GM06990 (cell line): Measurements from ENCODE around the gene TBC1D4.
"Not testable (repeated sequence)": the region's sequence is repeated elsewhere in the genome, so short reads cannot be mapped to it uniquely, and the experiment has no call there.

ENCODE experiments used
- DNase-seq: peaks from one replicate; pipeline ENCODE4 v3.0.0-alpha.2; 2011; ENCODE audit not compliant: insufficient read length; ENCODE audit errors: extremely low read depth
- H3K27me3 ChIP-seq: replicated peaks from 2 replicates; pipeline ENCODE4 v1.6.0; 2011; ENCODE audit warnings: low read length; ENCODE audit not compliant: control insufficient read depth, insufficient read depth
- H3K36me3 ChIP-seq: 2 replicates; pipeline ENCODE4 v1.5.1; 2011; ENCODE audit warnings: low read length; ENCODE audit not compliant: control insufficient read depth, insufficient read depth
- H3K4me3 ChIP-seq: replicated peaks from 2 replicates; pipeline ENCODE4 v1.5.1; 2011; ENCODE audit warnings: low read depth, mild to moderate bottlenecking, control low read depth, low read length
- TF ChIP-seq, protein P1 (sequence below): IDR thresholded peaks from 2 replicates; pipeline ENCODE4 v1.5.1; 2011; ENCODE audit warnings: low read length, control low read depth, mild to moderate bottlenecking, inconsistent platforms; ENCODE audit not compliant: insufficient read depth, poor library complexity, severe bottlenecking

Gene TBC1D4

GRCh38 chr13:75312884-75313520 lies 169.0 kb downstream of the TBC1D4 start:
- no peak for DNase-seq
- Histone ChIP-seq H3K27me3 (no peaks in the 10 kb centered on the region), H3K4me3 (no peak overlapping the region), H3K36me3 (no peaks in the 10 kb centered on the region)
- TF ChIP-seq, protein P1, sequence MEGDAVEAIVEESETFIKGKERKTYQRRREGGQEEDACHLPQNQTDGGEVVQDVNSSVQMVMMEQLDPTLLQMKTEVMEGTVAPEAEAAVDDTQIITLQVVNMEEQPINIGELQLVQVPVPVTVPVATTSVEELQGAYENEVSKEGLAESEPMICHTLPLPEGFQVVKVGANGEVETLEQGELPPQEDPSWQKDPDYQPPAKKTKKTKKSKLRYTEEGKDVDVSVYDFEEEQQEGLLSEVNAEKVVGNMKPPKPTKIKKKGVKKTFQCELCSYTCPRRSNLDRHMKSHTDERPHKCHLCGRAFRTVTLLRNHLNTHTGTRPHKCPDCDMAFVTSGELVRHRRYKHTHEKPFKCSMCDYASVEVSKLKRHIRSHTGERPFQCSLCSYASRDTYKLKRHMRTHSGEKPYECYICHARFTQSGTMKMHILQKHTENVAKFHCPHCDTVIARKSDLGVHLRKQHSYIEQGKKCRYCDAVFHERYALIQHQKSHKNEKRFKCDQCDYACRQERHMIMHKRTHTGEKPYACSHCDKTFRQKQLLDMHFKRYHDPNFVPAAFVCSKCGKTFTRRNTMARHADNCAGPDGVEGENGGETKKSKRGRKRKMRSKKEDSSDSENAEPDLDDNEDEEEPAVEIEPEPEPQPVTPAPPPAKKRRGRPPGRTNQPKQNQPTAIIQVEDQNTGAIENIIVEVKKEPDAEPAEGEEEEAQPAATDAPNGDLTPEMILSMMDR: no peak

- Histone ChIP-seq H3K36me3 (no peaks in the 10 kb centered on the region), H3K27me3 (no peaks in the 10 kb centered on the region), H3K4me3 (peak overlapping the region; percentile 36)
- TF ChIP-seq, protein P1: no peak
- no peak for DNase-seq
These were observed 171.9 kb downstream of the TBC1D4 start for GRCh38 chr13:75309981-75310580.

DNA sequence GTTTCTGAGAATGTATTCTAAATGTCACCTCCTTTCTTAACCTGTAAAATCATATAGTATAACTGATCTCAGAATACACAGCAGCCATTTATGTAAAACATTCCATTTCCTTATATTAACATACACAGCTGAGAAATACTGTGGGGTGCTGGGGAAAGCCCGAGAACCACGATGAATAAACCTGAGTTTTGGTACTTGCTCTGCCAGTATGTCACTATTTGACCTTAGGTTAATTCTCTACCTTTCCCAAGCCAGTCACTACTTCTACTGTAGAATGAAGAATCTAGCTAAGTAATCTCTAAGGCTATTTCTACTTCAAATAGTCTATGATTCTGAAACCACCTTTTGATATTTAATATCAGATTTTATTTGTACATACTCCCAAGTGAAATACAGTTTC lies 173.7 kb downstream of the TBC1D4 start:
- no peaks in the 10 kb centered on the region for H3K27me3 ChIP-seq
- H3K4me3 ChIP-seq: peak overlapping the region; percentile 14; the same call in 1 of the 2 replicates
- TF ChIP-seq, protein P1: no peak
- H3K36me3 ChIP-seq: no peaks in the 10 kb centered on the region
- no peak for DNase-seq

- DNase-seq: no peak
- TF ChIP-seq, protein P1: no peak
- Histone ChIP-seq H3K27me3 (no peaks in the 10 kb centered on the region), H3K36me3 (no peaks in the 10 kb centered on the region), H3K4me3 (no peak overlapping the region)
These were observed 174.5 kb downstream of the TBC1D4 start for GRCh38 chr13:75307370-75307949.

DNA sequence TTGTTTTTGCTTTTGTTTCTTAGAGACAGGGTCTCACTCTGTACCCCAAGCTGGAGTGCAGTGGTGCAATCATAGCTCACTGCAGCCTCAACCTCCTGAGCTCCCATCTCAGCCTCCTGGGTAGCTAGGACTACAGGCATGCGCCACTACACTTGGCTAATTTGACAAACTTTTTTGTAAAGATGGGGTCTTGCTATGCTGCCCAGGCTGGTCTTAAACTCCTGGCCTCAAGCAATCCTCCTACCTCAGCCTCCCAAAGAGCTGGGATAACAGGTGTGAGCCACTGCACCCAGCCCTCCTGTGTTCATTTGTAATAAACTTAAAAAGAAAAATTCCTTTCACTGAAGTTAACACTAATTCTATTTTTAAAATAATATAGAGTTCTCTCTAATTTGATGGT lies 175.0 kb downstream of the TBC1D4 start:
- not testable (repeated sequence) for DNase-seq, H3K36me3 ChIP-seq, H3K4me3 ChIP-seq, H3K27me3 ChIP-seq

GRCh38 chr13:75305059-75305458 lies 176.9 kb downstream of the TBC1D4 start:
- H3K36me3 ChIP-seq: no peaks in the 10 kb centered on the region
- H3K27me3 ChIP-seq: no peaks in the 10 kb centered on the region
- TF ChIP-seq, protein P1: no peak
- DNase-seq: no peak
- no peak overlapping the region for H3K4me3 ChIP-seq
